CD4-positive, alpha-beta T cell treated with Interferon gamma for 1 hour (primary cell): ENCODE results near the gene ZSCAN5A.
"Not testable (repeated sequence)": the region's sequence is repeated elsewhere in the genome, so short reads cannot be mapped to it uniquely, and the experiment has no call there.

Experiments used
- DNase-seq: peaks from one replicate; pipeline ENCODE4 v3.0.0-alpha.2; 2020

The ZSCAN5A gene

DNA sequence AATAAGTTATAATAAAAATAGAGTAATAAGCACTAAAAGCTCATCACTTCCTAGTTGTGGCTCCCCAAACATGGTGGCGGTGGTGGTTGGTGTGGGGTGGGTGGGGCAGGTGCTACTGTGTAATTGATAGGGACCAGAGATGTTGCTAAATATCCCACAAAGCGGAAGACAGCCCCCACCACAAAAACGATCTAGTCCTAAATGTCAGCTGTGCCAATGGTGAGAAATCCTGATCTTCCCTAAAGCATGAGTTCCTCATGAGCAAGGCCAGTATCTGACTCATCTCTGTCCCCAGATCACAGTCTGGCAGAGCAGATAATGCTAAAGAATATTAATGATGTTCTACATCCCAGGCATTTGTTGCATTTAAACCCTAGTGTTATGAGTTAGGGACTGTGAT is 44.0 kb downstream of the ZSCAN5A start:
- DNase-seq = peak; percentile 52

DNA sequence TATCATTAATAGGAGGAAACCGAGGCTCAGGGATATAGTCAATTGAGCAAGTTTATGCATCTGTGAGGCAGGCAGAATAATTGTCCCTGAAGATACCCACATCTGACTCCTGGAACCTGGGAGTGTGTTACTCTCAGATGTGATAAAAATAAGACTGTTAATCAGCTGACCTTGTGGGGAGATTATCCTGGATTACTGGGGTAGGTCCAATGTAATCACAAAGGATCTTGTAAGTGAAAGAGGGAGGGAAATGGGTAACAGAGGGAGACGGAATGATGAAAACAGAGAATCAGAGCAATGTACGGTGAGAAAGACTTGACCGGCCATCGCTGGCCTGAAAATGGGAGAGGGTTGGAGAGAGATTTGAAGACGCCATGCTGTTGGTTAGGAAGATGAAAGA is 45.3 kb downstream of the ZSCAN5A start:
- no peak for DNase-seq

DNA sequence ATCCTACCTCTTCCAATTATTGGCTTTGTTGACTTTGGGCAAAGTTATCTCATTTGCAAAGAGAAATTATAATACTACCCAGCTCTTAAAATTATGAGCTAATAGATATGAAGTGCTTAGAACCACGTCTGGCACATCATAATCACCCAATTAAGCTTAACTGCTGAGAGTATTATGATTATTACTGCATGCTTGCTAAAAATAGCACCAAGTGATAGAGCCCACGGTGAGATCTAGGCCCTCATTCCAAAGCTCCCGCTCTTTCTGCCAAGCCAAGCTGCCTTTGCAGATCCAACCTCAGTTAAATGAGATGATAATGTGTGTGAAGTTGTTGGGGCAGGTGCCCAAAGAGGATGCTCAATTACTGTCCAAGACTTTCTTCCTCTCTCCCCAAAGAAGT is 48.6 kb downstream of the ZSCAN5A start:
- no peak for DNase-seq

GRCh38 chr19:56263319-56263718 is 51.3 kb downstream of the ZSCAN5A start:
- DNase-seq = no peak

DNA sequence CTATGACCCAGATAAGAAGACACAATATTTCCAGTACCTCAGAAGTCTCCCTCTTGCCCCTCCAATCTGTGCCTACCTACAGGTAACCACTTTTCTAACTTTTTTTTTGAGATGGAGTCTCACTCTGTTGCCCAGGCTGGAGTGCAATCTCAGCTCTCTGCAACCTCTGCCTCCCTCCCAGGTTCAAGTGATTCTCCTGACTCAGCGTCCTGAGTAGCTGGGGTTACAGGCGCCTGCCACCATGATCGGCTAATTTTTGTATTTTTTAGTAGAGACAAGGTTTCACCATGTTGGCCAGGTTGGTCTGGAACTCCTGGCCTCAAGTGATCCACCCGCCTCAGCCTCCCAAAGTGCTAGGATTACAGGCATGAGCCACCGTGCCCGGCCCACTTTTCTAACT is 52.7 kb downstream of the ZSCAN5A start:
- DNase-seq = not testable (repeated sequence)

DNA sequence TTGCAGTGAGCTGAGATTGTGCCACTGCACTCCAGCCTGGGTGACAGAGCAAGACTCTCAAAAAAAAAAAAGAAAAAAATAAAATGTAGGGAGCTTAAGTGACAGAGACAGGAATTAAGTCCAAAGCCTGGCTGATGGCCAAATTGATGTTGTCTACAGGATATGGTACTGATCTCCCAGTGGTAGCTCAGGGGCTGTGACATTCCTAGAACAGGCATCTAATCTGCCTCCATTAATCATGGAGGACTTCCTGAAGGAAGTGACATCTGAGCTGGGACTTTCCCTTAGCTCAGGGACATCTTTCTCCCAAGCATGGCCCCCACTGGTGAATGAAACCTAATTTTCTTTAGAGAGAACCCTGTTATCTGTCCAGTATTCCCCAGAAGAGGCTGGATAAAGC is 53.5 kb downstream of the ZSCAN5A start:
- DNase-seq = no peak

- DNase-seq = no peak
These were observed 56.4 kb downstream of the ZSCAN5A start for GRCh38 chr19:56258272-56258671.

- no peak for DNase-seq
These were observed 60.9 kb downstream of the ZSCAN5A start for GRCh38 chr19:56253737-56254136.

GRCh38 chr19:56252699-56253422 is 61.8 kb downstream of the ZSCAN5A start:
- peak; percentile 66 for DNase-seq

GRCh38 chr19:56248736-56249338 is 65.8 kb downstream of the ZSCAN5A start:
- DNase-seq = not testable (repeated sequence)

- DNase-seq = not testable (repeated sequence)
These were observed 68.9 kb downstream of the ZSCAN5A start for GRCh38 chr19:56245764-56246163.

DNA sequence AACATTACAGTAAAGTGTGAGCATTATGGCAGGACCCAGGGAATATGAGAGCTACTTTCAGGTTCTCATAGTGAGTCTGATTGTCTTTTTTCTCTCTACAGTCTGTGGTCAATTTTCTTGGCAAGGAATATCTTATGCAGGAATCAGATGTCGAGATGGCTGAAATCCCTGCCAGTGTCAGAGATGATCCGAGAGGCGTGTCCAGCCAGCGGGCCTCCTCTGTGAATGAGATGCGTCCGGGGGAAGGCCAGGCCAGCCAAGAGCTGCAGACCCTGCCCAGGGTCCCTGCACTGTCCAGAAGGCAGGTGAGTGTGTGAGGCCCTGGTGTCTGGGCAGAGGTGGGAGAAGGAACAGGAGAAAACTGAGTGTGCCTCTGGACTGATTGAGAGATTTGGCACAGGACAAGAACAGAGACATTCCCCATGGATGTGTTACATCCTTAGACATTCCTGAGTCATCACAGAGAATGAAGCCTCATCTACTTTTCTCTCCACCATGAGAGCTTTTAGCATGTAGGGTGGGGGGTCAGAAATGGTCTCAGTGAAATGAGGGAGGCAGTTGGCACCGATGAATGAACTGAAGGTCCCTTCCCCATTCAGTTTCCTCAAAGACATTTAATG is 69.4 kb downstream of the ZSCAN5A start:
- no peak for DNase-seq

DNA sequence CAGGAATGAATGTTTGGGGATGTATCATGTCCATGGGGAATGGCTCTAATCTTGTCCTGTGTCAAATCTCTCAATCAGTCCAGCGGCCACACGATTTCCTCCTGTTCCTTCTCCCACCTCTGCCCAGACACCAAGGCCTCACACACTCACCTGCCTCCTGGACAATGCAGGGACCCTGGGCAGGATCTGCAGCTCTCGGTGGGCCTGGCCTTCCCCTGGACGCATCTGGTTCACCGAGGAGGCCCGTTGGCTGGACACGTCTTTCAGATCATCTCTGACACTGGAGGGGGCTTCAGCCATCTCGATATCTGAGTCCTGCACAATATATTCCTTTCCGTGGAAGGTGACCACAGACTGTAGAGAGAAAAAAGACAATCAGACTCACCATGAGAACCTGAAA is 91.2 kb downstream of the ZSCAN5A start:
- no peak for DNase-seq

DNA sequence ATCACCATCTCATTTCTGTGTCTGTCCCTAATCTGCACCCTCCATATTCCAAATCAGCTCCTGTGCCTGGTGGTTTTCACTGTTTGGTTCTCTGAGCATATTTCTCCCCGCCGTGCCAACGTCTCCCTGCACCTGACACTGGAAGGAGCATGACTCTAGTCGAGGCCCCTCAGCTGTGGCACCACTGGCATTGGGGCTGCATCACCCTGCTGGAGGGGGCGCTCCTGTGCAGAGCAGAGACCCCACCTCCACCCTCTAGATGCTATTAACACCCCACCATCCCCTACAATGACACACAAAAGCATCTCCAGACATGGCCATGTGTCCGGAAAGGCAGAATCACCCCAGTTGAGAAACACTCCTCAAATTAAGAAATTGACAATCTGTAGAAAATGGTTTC is 91.7 kb downstream of the ZSCAN5A start:
- DNase-seq = no peak

- DNase-seq = no peak
These were observed 92.8 kb downstream of the ZSCAN5A start for GRCh38 chr19:56221851-56222250.

- DNase-seq = not testable (repeated sequence)
These were observed 93.2 kb downstream of the ZSCAN5A start for GRCh38 chr19:56221442-56221841.

DNA sequence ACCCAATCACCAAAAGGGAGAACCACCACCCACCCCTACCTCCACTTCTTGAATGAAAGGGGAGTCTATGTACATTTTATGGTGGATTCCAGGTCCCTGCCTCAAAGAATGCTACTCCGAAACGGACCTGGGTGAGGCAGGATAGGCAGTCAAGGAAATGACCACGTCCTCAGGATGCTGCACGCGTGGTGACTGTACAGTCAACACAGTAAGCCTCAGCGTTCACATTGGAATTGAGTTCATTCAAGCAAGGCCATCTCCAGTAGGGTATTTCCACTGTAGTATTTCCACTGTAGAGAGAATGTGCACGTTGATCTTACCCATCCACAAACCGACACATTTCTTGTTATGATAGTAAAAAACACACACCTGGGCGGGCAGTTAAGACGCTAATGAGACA is 95.7 kb downstream of the ZSCAN5A start:
- DNase-seq = no peak

- DNase-seq = no peak
These were observed 97.3 kb downstream of the ZSCAN5A start for GRCh38 chr19:56217039-56217949.

DNA sequence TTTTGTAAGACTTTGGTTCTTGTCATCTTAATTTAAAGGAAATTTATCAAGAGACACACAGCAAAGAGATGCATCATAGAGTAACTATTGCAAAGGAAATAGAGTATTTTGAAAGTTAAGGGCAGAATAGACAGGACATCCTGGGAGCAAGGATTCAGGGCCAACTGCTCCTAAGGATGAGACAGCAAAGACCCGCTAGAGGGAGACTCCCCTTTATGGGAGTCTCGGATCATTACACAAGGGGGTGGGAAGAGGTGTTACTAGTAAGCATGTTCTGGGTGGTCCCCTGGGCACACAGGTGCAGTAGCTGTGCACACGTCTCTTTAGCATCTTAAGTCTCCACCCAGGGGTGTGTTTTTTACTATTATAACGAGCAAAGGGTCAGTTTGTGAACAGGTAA is 102.9 kb downstream of the ZSCAN5A start:
- no peak for DNase-seq

DNA sequence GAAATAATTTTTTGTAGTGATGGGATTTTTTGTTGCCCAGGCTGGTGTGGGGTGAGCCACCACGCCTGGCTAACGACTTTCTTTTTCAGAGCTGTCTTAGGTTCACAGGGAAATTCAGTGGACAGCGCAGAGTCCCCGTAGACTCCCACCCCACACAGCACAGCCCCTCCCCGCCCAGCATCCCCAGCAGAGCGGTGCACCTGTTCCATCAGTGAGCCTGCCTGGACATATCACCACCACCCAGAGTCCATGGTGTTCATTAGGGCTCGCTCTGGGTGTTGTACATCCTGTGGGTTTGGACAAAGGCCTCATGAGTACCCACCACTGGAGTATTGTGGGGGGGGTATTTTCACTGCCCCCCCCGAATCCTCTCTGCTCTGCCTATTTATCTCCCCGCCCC is 104.6 kb downstream of the ZSCAN5A start:
- DNase-seq = not testable (repeated sequence)

GRCh38 chr19:56209091-56209490 is 105.5 kb downstream of the ZSCAN5A start:
- DNase-seq = no peak

- DNase-seq = not testable (repeated sequence)
These were observed 107.1 kb downstream of the ZSCAN5A start for GRCh38 chr19:56207581-56207980.

- DNase-seq = no peak
These were observed 112.7 kb downstream of the ZSCAN5A start, which contains the start of gene ZSCAN5C for GRCh38 chr19:56201973-56202372. ZSCAN5C (plus strand) TSS chr19:56202273; CDS start chr19:56205914, 3,641 bp downstream.
